ENCODE data around the gene PVALB.

The PVALB gene

GRCh38 chr22:36816636-36817524 is at the start of gene PVALB:
PVALB (minus strand) TSS chr22:36817035; CDS start chr22:36817005, 30 bp downstream.
- H3K27ac ChIP-seq = no peak within 1 kb of the TSS
- TF ChIP-seq ZFX (IDR thresholded peaks at IDR 0.05) (no peak), CTCF (conservative IDR thresholded peaks at IDR 0.05) (no peak)

- no peak overlapping the region for H3K27ac ChIP-seq
- TF ChIP-seq ZFX (IDR thresholded peaks at IDR 0.05) (no peak), CTCF (conservative IDR thresholded peaks at IDR 0.05) (no peak)
These were observed 48.5 kb upstream of the PVALB start for GRCh38 chr22:36865346-36865745.

GRCh38 chr22:36864454-36865215 is 47.8 kb upstream of the PVALB start:
- H3K27ac ChIP-seq = no peak overlapping the region
- TF ChIP-seq ZFX (IDR thresholded peaks at IDR 0.05) (no peak), CTCF (conservative IDR thresholded peaks at IDR 0.05) (no peak)

GRCh38 chr22:36863979-36864378 is 47.1 kb upstream of the PVALB start:
- TF ChIP-seq ZFX (IDR thresholded peaks at IDR 0.05) (no peak), CTCF (conservative IDR thresholded peaks at IDR 0.05) (no peak)
- no peak overlapping the region for H3K27ac ChIP-seq

GRCh38 chr22:36863281-36863680 is 46.4 kb upstream of the PVALB start:
- H3K27ac ChIP-seq = no peak overlapping the region
- TF ChIP-seq CTCF (conservative IDR thresholded peaks at IDR 0.05) = no peak
- TF ChIP-seq ZFX (IDR thresholded peaks at IDR 0.05) = no peak

GRCh38 chr22:36862251-36863242 is 45.7 kb upstream of the PVALB start:
- H3K27ac ChIP-seq = no peak overlapping the region

More at GRCh38 chr22:36862251-36863242, 45.7 kb upstream of the PVALB start:
- no peak for TF ChIP-seq ZFX (IDR thresholded peaks at IDR 0.05)

Measured in C4-2B (cell line).